T-helper 2 cell (primary cell): Measurements from ENCODE around the gene ETS1.
A peak's percentile ranks its signal among the peaks of the same experiment; 100 is the strongest.

ENCODE experiments used
- DNase-seq, 5 experiments: peaks; one replicate each; pipeline versions ENCODE4 v3.0.0 to v3.0.0-alpha.2; 2012 to 2022

The ETS1 gene

DNA sequence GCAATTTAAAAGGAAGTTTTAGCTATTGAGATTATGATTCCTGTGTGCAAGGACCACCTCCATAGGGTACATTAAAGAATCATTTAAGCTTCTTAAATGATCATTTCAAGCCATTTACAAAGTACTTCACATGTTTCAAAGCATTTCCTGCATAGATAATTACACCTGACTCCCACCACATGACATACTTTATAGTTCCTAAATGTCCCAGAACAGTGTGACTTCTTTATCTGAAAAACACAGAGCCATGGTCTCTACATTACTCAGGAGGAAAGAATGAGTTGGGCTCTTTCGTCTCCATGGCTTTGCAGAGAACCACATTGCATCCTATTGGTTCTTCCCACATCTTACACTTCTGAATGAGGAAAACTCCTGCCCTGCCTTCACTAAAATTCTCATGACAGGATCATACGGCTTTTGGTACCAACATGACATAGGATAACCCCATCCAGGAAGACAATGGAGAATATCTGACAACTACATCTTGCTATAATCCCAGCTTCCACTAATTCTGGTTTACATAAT lies 88.6 kb downstream of the ETS1 start:
- no peak for DNase-seq

DNA sequence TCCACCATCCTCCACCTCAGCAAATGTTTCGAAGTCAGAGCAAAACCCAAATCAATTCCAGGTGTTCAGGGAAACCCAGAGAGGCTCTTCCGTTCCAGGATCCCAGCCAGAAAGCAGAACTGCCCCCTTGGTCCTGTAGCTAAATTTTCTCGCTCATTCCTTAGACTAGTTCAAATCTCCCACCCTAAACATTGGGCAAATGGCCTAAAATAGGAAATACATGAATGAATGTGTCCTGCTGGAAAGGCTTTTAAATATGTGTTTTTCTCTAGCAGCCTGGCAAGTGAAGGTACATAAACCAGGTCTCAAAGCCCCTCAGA lies 89.6 kb downstream of the ETS1 start:
- DNase-seq: no peak

- DNase-seq: peak in 1 of 5 experiments; percentile 69
Observed at GRCh38 chr11:128497061-128497775, 90.1 kb downstream of the ETS1 start.

DNA sequence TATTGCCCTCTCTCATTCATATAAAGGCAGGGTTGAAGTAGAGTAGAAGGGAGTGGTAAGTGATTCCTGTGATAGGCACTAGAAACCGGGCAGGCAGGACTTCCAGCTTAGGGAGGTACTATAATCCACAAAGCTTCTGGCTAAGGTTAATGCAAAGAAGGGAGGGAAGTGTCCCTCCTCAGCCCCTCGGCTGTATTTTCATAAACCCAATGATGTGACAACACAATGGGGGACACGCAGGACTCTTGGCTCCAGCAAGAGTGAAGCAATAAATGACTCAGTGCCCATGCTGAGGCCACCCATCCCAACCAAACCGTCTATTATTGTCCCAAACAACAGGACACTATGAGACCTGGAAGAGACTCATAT lies 90.7 kb downstream of the ETS1 start:
- no peak for DNase-seq

- no peak for DNase-seq
Observed at GRCh38 chr11:128496249-128496648, 91.1 kb downstream of the ETS1 start.

DNA sequence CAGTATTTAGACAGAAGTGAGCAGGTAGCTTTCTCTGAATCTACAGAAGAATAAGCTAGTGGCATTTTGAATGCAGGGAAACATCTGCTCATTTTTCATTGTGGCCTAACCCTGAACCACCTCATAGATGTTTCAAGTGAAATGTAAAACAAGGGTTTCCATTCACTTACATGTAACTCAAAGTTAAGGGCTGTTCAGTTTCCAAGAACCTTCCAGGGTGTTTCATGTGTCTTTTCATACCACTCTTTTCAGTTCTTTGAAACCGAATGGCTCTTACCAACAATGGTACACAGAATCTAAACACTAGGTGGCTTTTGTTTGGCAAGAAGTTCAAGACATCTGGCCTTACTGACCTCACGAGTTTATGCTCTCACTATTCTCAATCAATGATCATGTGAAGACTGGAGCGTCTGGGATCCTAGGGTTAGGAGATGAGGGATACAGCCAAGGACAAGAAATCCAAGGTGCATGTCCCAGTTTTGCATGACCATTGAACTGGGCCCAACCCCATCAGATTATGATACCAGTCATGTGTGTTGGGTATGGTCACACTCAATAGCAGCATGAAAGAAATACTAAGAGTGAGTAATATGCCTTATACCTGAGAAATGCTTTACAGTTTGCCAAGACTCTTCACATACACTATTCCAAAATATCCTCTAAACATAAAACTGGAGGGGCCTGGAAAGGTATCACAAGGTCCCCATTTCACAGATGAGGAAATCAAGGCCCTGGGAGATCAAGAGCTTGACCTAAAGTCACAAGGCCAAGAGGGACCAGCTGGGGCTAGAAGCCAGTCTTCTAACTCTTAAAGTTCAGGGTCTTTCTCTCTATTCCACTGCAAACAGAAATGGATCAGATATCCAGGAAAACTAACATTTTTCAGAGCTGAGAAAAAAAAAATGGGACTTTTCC lies 92.7 kb downstream of the ETS1 start:
- peak in 1 of 5 experiments; percentile 70 for DNase-seq

DNA sequence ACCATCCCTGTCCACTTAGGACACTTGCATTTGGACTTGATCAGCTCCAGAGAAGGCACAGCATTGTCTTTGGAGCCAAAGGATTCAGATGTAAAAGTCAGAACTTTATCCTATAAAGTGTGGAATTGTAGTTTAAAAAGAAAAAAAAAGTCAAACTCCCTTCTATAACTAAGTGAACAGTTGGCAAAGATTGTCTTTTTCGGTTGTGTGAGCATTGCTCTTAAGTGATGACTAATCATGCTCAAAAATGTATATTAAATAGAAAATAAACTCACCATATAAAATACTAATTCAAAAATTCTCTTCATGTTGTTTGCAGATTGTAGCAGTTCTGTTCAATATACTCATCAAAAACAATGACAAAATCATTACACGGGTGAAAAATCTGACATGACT lies 93.8 kb downstream of the ETS1 start:
- DNase-seq: no peak

DNA sequence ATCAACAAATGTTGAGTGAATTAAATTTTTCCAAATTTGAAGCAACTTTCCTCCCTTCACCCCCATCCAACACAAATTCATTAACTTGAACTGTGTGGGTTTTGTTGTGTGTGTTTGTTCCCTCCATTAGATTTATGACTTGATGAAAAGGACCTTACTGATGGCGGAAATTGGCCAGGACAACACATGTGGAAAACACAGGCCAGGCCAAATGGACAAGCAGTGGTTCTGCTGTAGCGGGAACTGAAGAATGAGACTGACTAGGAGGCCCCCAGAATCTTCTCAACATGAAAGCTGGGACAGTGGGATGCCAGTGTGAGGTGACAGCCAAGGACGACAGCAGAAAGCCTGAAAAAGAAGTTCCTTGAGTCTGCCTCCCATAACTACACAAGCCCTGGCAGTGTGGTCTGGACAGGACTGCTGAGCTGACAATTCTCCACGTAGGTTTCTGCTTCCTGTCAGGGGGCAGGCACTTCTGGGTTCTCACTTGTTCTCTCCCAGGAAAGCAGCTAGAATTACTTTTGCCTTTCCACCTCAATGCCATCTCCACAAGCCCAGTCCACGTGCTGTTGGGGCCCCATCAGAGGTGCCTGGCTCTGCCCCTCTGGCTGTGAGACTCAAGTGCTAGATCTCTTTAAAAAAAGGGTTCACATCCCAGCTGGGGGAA lies 94.3 kb downstream of the ETS1 start:
- peak in 3 of 5 experiments; percentile 26 to 68 (median 64) for DNase-seq

GRCh38 chr11:128492461-128492860 lies 94.9 kb downstream of the ETS1 start:
- DNase-seq: no peak

DNA sequence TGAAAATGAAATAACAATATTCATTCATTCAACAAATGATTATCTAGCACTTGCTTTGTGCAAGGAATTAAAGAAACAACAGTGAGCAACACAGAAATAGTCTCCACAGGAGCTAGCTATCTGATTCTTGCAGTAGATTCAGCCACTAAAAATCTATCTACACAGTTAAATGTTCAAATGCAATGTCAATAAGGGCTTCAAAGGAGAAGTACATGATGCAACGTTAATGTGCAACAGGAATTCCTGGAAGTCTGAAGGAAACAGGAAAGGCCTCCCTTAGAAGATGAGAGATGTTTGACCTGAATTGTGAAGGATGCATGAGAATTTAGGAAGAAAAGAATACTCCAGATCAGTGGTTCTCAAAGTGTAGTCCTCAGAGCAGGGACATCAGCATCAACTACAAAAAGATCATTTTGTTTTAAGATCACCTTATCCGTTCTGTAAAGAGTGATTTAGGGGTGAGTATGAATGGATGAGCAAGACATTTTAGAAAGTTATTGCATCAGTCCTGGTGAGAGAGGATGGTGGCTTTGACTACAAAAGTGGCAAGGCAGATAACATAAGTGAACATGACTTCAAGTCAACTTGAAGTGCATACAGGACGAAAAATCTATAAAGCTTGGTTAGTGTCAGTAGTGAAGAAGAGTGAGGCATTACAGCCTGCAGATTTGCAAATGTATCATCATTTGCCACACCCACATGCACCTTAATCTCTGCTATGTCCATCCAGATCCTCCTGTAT lies 96.0 kb downstream of the ETS1 start:
- peak in 1 of 5 experiments; percentile 63 for DNase-seq

GRCh38 chr11:128490092-128490491 lies 97.3 kb downstream of the ETS1 start:
- DNase-seq: no peak

GRCh38 chr11:128488471-128488870 lies 98.9 kb downstream of the ETS1 start:
- DNase-seq: no peak

GRCh38 chr11:128487978-128488377 lies 99.4 kb downstream of the ETS1 start:
- peak in 1 of 5 experiments; percentile 66 for DNase-seq

GRCh38 chr11:128484172-128484571 lies 103.2 kb downstream of the ETS1 start:
- no peak for DNase-seq

- DNase-seq: peak in 1 of 5 experiments; percentile 68
Observed at GRCh38 chr11:128483211-128483788, 104.1 kb downstream of the ETS1 start.

DNA sequence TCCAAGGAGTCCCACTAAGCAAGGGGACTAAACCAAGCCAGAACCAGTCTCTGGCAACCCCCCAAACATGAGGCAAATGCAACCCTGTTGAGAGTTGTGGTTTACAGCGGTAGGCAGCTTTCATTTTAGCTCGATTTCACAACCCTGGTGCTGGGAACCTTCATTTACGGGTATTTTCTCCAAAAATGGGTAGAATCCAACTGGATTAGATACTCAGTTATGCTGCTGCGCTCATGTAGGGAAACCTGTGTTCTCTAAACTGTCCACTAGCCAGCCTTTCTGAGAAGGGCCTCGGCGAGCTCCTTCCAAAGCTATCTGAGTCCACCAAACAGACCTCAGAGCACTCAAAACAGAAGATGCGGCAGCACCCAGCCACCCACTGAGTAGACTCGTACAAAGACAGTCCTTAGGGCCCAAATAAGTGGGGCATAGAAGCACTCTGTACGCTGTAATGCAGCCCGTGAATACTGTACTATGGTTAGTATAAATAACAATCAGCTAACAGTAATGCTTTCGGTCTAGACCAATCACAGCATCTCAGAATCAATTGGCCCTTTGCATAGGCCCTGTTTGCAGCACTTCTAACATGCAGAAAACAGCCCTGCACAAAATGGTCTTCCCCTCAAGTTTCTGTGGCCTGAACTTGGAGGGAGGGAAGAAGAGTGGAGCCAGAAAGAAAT lies 104.7 kb downstream of the ETS1 start:
- peak in 3 of 5 experiments; percentile 46 to 90 (median 77) for DNase-seq

GRCh38 chr11:128482092-128482491 lies 105.3 kb downstream of the ETS1 start:
- no peak for DNase-seq

DNA sequence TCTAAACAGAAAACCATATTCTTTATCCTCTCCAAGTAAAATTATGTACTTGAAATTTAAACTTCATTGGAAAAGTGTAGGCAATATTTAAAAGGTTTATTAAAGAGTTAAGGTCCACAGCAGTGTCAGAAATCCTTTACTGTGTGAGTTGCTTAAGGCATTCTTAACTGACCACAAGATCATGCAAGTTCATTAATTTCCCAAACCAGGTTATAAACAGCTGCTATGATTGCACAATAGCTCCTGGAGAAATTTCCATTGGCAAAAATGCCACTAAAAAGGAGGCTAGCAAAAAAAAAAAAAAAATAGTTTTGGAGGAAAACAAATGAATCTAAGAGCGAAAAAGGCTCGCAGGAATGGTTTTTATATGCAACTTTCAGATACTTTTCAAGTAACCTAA lies 106.2 kb downstream of the ETS1 start:
- no peak for DNase-seq

GRCh38 chr11:128480665-128481064 lies 106.7 kb downstream of the ETS1 start:
- no peak for DNase-seq

DNA sequence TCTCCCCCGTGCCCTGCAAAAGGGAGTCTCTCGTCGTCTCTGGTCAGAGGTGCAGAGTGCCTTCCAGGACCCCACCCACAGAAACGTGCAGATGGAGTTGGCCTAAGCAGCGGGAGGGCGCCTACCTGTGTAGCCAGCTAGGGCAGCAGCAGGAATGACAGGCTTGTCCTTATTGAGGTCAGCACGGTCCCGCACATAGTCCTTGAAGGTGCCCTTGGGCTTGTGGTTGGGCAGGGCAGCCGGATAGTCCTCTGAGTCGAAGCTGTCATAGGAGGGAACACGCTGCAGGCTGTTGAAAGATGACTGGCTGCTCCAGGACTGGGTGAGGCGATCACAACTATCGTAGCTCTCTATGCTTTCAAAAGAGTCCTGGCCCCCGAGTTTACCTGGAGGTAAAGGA lies 107.3 kb downstream of the ETS1 start:
- no peak for DNase-seq

DNA sequence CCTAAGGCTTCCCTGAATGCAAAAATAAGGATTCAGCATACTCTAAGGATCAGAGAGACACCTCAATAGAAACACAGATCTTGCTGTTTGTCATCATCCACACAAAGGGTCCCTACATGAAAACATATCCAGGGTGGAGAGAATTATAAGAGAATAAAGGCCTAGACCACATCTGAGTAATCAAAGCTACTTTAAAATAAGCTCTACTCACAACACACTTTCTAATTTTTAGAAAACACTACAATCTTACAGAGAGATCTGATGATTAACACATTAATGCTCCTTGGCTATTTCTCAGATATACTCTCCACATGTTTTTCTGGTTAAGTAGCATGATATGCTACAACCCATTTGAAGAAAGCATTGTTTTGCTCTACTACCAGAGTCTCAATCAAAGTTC lies 108.2 kb downstream of the ETS1 start:
- DNase-seq: no peak

DNA sequence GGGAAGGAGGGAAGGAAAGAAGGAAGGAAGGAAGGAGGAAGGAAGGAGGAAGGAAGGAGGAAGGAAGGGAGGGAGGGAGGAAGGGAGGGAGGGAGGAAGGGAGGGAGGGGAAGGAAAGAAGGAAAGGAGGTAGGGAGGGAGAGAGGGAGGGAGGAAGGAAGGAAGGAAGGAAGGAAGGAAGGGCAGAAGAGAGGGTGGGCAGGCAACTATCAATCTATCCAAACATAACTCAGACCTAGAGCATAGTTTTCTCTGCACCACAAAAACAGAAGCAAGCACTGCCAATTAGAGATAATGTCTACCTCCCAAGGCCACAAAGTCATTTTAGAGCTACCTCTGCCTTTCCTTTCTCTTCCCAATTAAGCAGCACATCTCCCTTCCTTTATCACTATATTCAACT lies 109.1 kb downstream of the ETS1 start:
- no peak for DNase-seq
